ENCODE data around the gene BIRC6. TPM values are rescaled to one million over a fixed set of nuclear protein-coding genes. Genes with fewer than 3 reads are reported as not detected.

The BIRC6 gene
- total and polyA plus RNA-seq, 2 of the 4 experiments (the other 2 are of a cell fraction): 26.5 to 316 TPM

GRCh38 chr2:32553829-32554432 is 197.1 kb downstream of the BIRC6 start:
- intact Hi-C loops (cut with micrococcal nuclease): loop anchor here (2.0 to 5.0 kb wide), 2 partner anchors 393 to 1028 kb away; partner anchors contain the start of gene LTBP1
- no TSS peak for BruUV-seq (replicated peaks)

More at GRCh38 chr2:32553829-32554432, 197.1 kb downstream of the BIRC6 start:
- Histone ChIP-seq H3K56ac (ENCODE audit: extremely low read depth, insufficient read depth, low read length) (no peak overlapping the region), H3K23ac (ENCODE audit: low read depth, low read length) (no peak overlapping the region), H4K8ac (ENCODE audit: low read depth in 2 of 2, low read length in 2 of 2) (no peak overlapping the region; a peak in 1 of 4 replicates), H3K4me3 (ENCODE audit: insufficient read depth, low read depth, low read length) (no peak overlapping the region), H3K4ac (ENCODE audit: low read depth, low read length) (no peak overlapping the region), H3K18ac (ENCODE audit: low read depth, low read length) (no peak overlapping the region), H2BK20ac (ENCODE audit: low read depth, low read length) (no peak overlapping the region), H3K36me3 (ENCODE audit: control insufficient read depth, insufficient read depth, low read length) (peaks cover 7% of the 10 kb centered on the region), H3K4me1 (ENCODE audit: control insufficient read depth, insufficient read depth, low read length) (no peaks in the 10 kb centered on the region), H3K9me3 (ENCODE audit: control insufficient read depth, insufficient read depth, low read length) (no peaks in the 10 kb centered on the region), H2BK15ac (ENCODE audit: low read depth, low read length) (no peak overlapping the region), H3K9me1 (ENCODE audit: insufficient read depth, low read length) (no peaks in the 10 kb centered on the region), H2BK5ac (ENCODE audit: low read depth, low read length, poor library complexity, severe bottlenecking) (no peak overlapping the region), H2AK9ac (replicated peaks; ENCODE audit: low read depth, low read length, poor library complexity) (no peak overlapping the region), H2AFZ (replicated peaks; ENCODE audit: low read length, poor library complexity) (no peak overlapping the region), H3K14ac (replicated peaks; ENCODE audit: low read depth, low read length) (no peak overlapping the region), H4K91ac (ENCODE audit: insufficient read depth, low read depth, low read length) (no peak overlapping the region), H3K9ac (ENCODE audit: low read depth, low read length) (no peak overlapping the region), H2AK5ac (ENCODE audit: low read depth, low read length) (no peak overlapping the region), H3K27ac (ENCODE audit: insufficient read depth, low read length) (no peak overlapping the region), H4K20me1 (ENCODE audit: insufficient read depth, low read length) (peaks cover 4% of the 10 kb centered on the region; the same call in 1 of the 2 replicates), H2BK120ac (ENCODE audit: low read depth, low read length) (no peak overlapping the region), H3K27me3 (ENCODE audit: control insufficient read depth, insufficient read depth, low read length) (no peaks in the 10 kb centered on the region), H3K4me2 (ENCODE audit: low read depth, low read length) (no peak overlapping the region), H3K79me1 (ENCODE audit: low read depth in 1 of 2, low read length in 2 of 2) (peaks cover 0 to 13% of the 10 kb centered on the region in 2 experiments; a peak in 2 of 4 replicates), H4K5ac (ENCODE audit: low read depth, low read length) (no peak overlapping the region)
- WGBS, 2 experiments (ENCODE audit: extremely low coverage in 2 of 2, insufficient read length in 1 of 2): no CpG with 5 or more reads among the region's 2 CpGs
- POLR2A ChIA-PET (ENCODE audit: unreplicated experiment): no interaction called here
- dilution Hi-C loops (cut with HindIII; ENCODE audit: low sequenced_read_pairs, unreplicated experiment): no loop called here
- no peak for TF ChIP-seq FOS (IDR thresholded peaks at IDR 0.05; ENCODE audit: low read depth, low read length)
- TF ChIP-seq CTCF (conservative IDR thresholded peaks at IDR 0.05; ENCODE audit: low read depth, low read length): peak; percentile 74
- TF ChIP-seq SMC3 (IDR thresholded peaks at IDR 0.05; ENCODE audit: low read depth, low read length): peak; percentile 37; the same call in 1 of the 2 replicates
- TF ChIP-seq RAD21 (IDR thresholded peaks at IDR 0.05; ENCODE audit: low read length): peak; percentile 64
- CTCF ChIA-PET: no interaction called here
- in situ Hi-C loops (cut with MboI; ENCODE audit: low sequenced_read_pairs): no loop called here
- DNase-seq: peak; percentile 61
- ATAC-seq (ENCODE audit: low read depth): peak; percentile 82
